Measurements from ENCODE around the gene ANGPTL7.

DNA sequence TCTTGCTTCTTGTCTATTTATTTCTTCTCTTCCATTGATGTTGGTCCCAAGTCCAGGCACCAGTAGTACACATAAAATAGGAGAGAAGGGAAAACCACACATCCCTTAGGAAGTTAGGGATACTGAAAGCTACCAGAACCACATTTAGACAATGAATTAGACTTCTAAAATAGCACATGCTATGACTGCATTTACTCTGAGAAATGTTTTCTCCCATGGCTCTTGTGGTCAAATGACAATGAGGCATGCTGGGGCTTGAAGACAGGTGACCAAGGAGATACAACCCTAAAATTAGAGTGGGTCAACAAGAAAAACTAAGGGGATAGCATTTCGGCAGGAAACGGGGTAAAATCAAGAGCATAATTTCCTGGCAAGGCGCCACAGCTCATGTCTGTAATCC is 56.1 kb downstream of the ANGPTL7 start:
- TF ChIP-seq SIN3A (IDR thresholded peaks at IDR 0.05; ENCODE audit: borderline replicate concordance, insufficient read depth, low read length) (no peak), POLR2AphosphoS5 (IDR thresholded peaks at IDR 0.05; ENCODE audit: low read depth, low read length) (no peak)
- TF ChIP-seq, protein P1, sequence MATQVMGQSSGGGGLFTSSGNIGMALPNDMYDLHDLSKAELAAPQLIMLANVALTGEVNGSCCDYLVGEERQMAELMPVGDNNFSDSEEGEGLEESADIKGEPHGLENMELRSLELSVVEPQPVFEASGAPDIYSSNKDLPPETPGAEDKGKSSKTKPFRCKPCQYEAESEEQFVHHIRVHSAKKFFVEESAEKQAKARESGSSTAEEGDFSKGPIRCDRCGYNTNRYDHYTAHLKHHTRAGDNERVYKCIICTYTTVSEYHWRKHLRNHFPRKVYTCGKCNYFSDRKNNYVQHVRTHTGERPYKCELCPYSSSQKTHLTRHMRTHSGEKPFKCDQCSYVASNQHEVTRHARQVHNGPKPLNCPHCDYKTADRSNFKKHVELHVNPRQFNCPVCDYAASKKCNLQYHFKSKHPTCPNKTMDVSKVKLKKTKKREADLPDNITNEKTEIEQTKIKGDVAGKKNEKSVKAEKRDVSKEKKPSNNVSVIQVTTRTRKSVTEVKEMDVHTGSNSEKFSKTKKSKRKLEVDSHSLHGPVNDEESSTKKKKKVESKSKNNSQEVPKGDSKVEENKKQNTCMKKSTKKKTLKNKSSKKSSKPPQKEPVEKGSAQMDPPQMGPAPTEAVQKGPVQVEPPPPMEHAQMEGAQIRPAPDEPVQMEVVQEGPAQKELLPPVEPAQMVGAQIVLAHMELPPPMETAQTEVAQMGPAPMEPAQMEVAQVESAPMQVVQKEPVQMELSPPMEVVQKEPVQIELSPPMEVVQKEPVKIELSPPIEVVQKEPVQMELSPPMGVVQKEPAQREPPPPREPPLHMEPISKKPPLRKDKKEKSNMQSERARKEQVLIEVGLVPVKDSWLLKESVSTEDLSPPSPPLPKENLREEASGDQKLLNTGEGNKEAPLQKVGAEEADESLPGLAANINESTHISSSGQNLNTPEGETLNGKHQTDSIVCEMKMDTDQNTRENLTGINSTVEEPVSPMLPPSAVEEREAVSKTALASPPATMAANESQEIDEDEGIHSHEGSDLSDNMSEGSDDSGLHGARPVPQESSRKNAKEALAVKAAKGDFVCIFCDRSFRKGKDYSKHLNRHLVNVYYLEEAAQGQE (IDR thresholded peaks at IDR 0.05; ENCODE audit: insufficient read depth in 1 of 2, low read depth in 2 of 2, low read length in 2 of 2): no peak
